Neural progenitor cell (in vitro differentiated cells): ENCODE measurements around the gene DOK4.

Source experiments
- CTCF ChIP-seq: fragments of 200-600 bp; sonication (generic); IDR thresholded peaks from 2 replicates; pipeline ENCODE4 v1.5.1; 2017; ENCODE audit warnings: antibody characterized with exemption, mild to moderate bottlenecking
- EZH2phosphoT487 ChIP-seq: fragments of 200-600 bp; sonication (generic); IDR thresholded peaks from 2 replicates; pipeline ENCODE4 v1.6.1; 2017; ENCODE audit warnings: antibody characterized with exemption

GRCh38 chr16:57493767-57494166 is 7.5 kb upstream of the DOK4 start:
- no peak for TF ChIP-seq CTCF
- no peak for TF ChIP-seq EZH2phosphoT487
